Measurements from ENCODE around the gene HSPG2. TPM values are rescaled to one million over a fixed set of nuclear protein-coding genes. Genes with fewer than 3 reads are reported as not detected.

The HSPG2 gene
- total RNA-seq, 1 donor = 265 TPM

DNA sequence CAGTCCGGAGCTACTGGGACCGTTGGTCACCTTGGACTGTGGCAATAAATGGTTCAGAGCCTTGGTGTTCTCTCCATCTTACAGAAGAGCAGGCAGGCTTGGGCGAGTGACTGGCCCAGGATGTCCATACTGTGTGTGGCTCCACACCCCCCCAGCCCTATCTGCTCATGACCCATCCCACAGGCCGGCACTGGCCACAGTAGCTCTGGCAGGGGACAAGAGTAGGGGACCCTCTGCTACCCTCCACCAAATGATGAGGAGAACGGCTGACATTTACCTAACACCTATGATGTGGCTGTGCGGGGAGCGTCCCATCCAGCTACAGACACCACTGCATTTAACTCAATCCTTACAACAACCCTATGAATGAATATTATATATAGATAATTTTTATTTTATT, 111.7 kb downstream of the HSPG2 start:
- Histone ChIP-seq H3K79me2 (ENCODE audit: insufficient read depth, low read length) (no peaks in the 10 kb centered on the region), H3K4me3 (ENCODE audit: insufficient read depth, low read length) (no peak overlapping the region), H3K4me2 (ENCODE audit: insufficient read depth, low read length) (no peak overlapping the region), H2AFZ (ENCODE audit: low read length) (no peak overlapping the region), H3K4me1 (ENCODE audit: insufficient read depth, low read length) (no peaks in the 10 kb centered on the region), H3K9me3 (ENCODE audit: low read depth, low read length) (no peaks in the 10 kb centered on the region), H4K20me1 (ENCODE audit: insufficient read depth, low read length) (peaks cover 26% of the 10 kb centered on the region), H3K27ac (ENCODE audit: low read depth, low read length) (no peak overlapping the region), H3K36me3 (ENCODE audit: insufficient read depth, low read length) (peaks cover 88% of the 10 kb centered on the region), H3K27me3 (ENCODE audit: insufficient read depth, low read length) (no peaks in the 10 kb centered on the region)
- TF ChIP-seq, protein P1, sequence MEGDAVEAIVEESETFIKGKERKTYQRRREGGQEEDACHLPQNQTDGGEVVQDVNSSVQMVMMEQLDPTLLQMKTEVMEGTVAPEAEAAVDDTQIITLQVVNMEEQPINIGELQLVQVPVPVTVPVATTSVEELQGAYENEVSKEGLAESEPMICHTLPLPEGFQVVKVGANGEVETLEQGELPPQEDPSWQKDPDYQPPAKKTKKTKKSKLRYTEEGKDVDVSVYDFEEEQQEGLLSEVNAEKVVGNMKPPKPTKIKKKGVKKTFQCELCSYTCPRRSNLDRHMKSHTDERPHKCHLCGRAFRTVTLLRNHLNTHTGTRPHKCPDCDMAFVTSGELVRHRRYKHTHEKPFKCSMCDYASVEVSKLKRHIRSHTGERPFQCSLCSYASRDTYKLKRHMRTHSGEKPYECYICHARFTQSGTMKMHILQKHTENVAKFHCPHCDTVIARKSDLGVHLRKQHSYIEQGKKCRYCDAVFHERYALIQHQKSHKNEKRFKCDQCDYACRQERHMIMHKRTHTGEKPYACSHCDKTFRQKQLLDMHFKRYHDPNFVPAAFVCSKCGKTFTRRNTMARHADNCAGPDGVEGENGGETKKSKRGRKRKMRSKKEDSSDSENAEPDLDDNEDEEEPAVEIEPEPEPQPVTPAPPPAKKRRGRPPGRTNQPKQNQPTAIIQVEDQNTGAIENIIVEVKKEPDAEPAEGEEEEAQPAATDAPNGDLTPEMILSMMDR (IDR thresholded peaks at IDR 0.05; ENCODE audit: extremely low read depth, low read depth, low read length) = no peak
- DNase-seq (ENCODE audit: insufficient read length, low spot score, missing footprints) = peak; percentile 77

DNA sequence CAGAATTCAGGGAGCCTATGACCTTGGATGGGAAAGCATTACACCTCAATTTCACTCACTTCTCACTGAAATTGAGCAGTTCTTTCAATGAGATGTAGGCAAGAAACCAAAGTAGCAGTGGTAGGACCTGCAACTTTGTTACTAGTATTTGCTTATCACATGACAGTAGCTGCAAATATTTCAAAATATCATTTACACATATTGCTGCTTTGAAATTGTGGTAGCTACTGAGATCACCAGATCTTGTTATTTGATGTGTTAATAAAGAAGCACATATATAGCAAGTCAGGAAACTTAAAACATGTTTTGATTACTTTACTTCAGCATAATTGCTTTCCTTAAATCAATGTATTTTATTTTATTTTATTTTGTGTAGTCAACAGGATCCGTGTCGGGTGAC, 112.2 kb downstream of the HSPG2 start:
- Histone ChIP-seq H3K4me3 (ENCODE audit: insufficient read depth, low read length) (no peak overlapping the region), H3K4me2 (ENCODE audit: insufficient read depth, low read length) (no peak overlapping the region), H3K4me1 (ENCODE audit: insufficient read depth, low read length) (no peaks in the 10 kb centered on the region), H3K36me3 (ENCODE audit: insufficient read depth, low read length) (peaks cover 86% of the 10 kb centered on the region), H3K79me2 (ENCODE audit: insufficient read depth, low read length) (no peaks in the 10 kb centered on the region), H3K27me3 (ENCODE audit: insufficient read depth, low read length) (no peaks in the 10 kb centered on the region), H2AFZ (ENCODE audit: low read length) (no peak overlapping the region), H3K27ac (ENCODE audit: low read depth, low read length) (no peak overlapping the region), H4K20me1 (ENCODE audit: insufficient read depth, low read length) (peaks cover 24% of the 10 kb centered on the region), H3K9me3 (ENCODE audit: low read depth, low read length) (no peaks in the 10 kb centered on the region)
- DNase-seq (ENCODE audit: insufficient read length, low spot score, missing footprints) = peak; percentile 71
- TF ChIP-seq, protein P1 (IDR thresholded peaks at IDR 0.05; ENCODE audit: extremely low read depth, low read depth, low read length) = no peak

GRCh38 chr1:21823980-21824702, 113.0 kb downstream of the HSPG2 start:
- Histone ChIP-seq H3K36me3 (ENCODE audit: insufficient read depth, low read length) (peaks cover 83% of the 10 kb centered on the region), H3K4me3 (ENCODE audit: insufficient read depth, low read length) (no peak overlapping the region), H2AFZ (ENCODE audit: low read length) (no peak overlapping the region), H3K4me2 (ENCODE audit: insufficient read depth, low read length) (no peak overlapping the region), H3K27me3 (ENCODE audit: insufficient read depth, low read length) (no peaks in the 10 kb centered on the region), H3K27ac (ENCODE audit: low read depth, low read length) (no peak overlapping the region), H4K20me1 (ENCODE audit: insufficient read depth, low read length) (peaks cover 24% of the 10 kb centered on the region), H3K9me3 (ENCODE audit: low read depth, low read length) (no peaks in the 10 kb centered on the region), H3K79me2 (ENCODE audit: insufficient read depth, low read length) (no peaks in the 10 kb centered on the region), H3K4me1 (ENCODE audit: insufficient read depth, low read length) (no peaks in the 10 kb centered on the region)
- TF ChIP-seq, protein P1 (IDR thresholded peaks at IDR 0.05; ENCODE audit: extremely low read depth, low read depth, low read length) = no peak
- peak; percentile 81 for DNase-seq (ENCODE audit: insufficient read length, low spot score, missing footprints)

- Histone ChIP-seq H3K4me3 (ENCODE audit: insufficient read depth, low read length) (no peak overlapping the region), H3K9me3 (ENCODE audit: low read depth, low read length) (no peaks in the 10 kb centered on the region), H3K4me1 (ENCODE audit: insufficient read depth, low read length) (no peaks in the 10 kb centered on the region), H3K36me3 (ENCODE audit: insufficient read depth, low read length) (peaks cover 77% of the 10 kb centered on the region), H3K4me2 (ENCODE audit: insufficient read depth, low read length) (no peak overlapping the region), H2AFZ (ENCODE audit: low read length) (no peak overlapping the region), H3K27me3 (ENCODE audit: insufficient read depth, low read length) (no peaks in the 10 kb centered on the region), H4K20me1 (ENCODE audit: insufficient read depth, low read length) (peaks cover 23% of the 10 kb centered on the region), H3K79me2 (ENCODE audit: insufficient read depth, low read length) (no peaks in the 10 kb centered on the region), H3K27ac (ENCODE audit: low read depth, low read length) (no peak overlapping the region)
- peak; percentile 51 for DNase-seq (ENCODE audit: insufficient read length, low spot score, missing footprints)
- TF ChIP-seq, protein P1 (IDR thresholded peaks at IDR 0.05; ENCODE audit: extremely low read depth, low read depth, low read length) = no peak
Observed at GRCh38 chr1:21823206-21823979, 113.7 kb downstream of the HSPG2 start.
